Activated T-cell treated with anti-CD3 and anti-CD28 coated beads for 48 hours (primary cell): ENCODE data around the gene SDC1.

Experiments
- DNase-seq: peaks from one replicate; pipeline ENCODE4 v3.0.0-alpha.2; 2020; ENCODE audit warnings: low read depth

Gene SDC1

DNA sequence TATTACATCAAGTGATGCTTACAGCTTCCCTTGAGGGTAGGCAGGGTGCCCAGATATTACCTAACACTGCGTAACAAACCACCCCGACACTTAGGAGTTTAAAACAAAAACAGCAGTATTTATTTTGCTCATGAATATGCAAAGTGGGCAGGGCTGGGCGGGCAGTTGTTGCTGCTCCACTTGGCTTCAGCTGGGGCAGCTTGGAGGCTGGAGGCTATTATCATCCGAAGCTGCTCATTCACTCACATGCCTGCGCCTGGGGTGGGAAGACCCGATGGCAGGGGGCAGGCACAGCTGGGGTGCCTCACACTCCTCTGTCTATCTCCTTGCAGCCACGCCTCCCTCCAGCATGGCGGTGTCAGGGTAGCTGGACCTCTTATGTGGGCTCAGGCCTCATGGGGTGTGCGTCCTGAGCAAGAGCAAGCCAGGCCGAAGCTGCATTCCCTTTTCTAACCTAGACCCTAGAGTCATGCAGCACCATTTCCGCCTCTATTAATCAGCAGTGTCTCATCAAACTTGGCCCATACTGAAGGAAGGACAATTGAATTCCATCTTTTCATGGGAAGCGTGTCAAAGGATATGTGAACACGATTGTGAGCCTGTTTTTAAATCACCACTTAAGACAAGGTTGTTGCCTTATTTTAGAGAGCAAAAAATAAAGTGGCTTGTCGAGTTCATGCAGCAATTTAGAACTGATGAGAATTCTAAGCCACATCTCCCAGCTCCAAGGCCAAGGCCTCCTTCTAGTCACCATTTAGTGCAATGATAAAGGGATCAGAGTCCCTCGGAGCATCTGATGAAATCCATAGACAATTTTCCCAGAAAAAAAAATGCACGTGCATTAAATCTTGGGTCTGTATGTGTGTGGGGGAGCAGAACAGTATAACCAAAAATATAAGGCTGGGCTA is 54.9 kb downstream of the SDC1 start:
- no peak for DNase-seq

GRCh38 chr2:20168727-20169696 is 55.9 kb downstream of the SDC1 start:
- no peak for DNase-seq

DNA sequence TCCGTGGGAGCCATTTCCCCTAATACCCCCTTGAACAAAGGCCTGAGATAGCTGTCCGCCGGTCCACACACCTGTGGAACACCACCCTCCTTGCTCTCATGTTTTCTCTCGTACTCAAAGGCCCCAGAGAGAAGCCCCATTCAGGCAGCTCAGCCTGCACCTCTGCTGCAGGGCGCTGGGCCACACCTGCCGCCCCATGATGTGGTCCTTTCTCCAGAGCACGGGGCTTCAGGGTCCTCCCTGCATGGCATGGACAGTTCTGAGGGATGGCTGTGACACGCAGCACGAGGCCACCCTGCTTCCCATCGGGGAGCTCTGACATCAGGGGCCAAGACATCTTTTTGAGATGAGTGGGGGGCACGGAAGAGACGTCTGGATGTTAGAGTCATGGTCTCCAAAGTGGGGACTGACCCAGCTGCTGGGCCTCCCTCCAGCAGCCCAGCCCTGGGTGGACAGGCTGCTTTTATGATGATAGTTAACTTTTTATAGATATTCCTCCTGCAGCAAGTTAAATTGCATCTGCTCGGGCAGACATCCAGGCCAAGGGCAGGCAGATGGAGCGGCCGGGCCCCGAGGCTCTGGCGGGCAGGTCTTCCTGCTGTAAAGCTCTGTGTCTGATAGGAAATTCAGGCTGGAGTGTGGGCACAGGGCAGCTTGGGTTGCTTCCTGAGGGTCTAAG is 56.7 kb downstream of the SDC1 start:
- no peak for DNase-seq

- no peak for DNase-seq
Observed at GRCh38 chr2:20167356-20167755, 57.6 kb downstream of the SDC1 start.

DNA sequence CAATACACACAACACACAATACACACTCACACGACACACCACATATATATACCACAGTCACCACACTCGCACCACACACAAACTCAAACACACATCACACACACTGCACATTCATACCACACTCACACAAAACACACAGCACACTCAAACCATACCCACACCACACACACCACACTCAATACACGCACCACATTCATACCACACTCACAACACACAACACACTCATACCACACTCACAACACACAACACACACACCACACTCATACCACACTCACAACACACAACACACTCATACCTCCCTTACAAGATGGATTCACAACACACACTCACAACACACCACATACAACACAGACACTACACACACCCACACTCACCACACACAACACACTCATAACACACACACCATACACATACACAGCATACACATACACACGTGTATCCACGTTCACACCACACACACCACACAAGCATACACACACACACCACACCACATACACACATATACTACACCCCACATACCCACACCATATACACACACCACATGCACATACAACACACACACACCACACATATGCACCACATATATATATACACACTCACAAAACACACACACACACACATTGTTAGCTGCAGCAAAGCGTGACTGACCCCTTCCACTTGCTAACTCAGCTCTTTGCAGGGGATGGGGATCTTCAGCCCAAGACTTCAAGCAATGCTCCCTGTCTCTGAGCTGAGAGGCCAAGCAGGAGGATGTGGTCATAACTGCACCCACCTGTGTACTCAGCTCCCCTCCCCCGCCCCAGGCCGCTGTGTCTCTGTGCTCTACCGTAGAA is 59.0 kb downstream of the SDC1 start:
- no peak for DNase-seq

DNA sequence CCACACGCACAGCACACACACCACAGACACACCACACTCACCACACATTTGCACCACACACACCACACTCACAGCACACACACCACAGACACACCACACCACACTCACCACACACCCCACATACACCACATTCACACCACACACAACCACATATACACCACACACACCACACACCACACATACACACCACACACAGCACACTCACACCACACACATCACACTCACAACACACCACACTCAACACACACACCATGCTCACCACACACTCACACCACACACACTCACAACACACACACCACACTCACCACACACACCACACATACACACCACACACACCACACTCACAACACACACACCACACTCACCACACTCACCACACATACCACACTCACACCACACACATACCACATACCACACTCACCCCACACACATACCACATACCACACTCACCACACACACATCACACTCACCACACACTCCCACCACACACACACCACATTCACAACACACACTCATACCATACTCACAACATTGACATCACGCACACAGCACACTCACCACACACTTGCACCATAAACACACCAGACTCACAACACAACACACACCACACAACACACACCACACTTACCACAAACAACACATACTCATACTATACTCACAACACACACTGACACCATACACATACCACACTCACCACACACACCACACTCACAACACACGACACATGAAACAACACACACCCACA is 60.0 kb downstream of the SDC1 start:
- DNase-seq: no peak

- DNase-seq: no peak
Observed at GRCh38 chr2:20164061-20164733, 60.7 kb downstream of the SDC1 start.

DNA sequence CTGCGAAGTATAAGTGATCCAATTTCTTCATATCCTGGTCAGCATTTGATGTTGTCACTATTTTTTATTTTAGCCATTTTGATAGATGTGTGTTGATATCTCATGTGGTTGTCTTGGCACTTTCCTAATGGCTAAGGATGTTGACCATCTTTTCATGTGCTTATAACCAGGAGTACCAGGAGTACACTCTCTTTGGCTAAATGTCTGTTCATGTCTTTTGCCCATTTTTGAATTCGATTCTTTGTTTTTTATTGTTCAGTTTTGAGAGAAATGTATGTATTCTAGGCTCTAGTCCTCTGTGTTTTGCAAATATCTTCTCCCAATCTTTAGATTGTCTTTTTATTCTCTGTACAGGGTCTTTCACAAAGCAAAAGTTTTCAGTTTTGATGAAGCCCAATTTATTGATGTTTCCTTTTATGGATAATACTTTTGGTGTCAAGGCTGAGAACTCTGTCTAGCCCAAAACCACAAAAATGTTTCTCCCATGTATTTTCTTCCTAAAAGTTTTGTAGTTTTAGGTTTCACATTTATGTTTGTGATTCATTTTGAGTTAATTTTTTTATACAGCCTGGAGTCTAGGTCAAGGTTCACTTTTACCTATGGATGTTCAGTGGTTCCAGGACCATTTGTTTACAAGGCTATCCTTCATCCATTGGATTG is 65.4 kb downstream of the SDC1 start:
- no peak for DNase-seq

GRCh38 chr2:20157193-20157891 is 67.6 kb downstream of the SDC1 start:
- no peak for DNase-seq

DNA sequence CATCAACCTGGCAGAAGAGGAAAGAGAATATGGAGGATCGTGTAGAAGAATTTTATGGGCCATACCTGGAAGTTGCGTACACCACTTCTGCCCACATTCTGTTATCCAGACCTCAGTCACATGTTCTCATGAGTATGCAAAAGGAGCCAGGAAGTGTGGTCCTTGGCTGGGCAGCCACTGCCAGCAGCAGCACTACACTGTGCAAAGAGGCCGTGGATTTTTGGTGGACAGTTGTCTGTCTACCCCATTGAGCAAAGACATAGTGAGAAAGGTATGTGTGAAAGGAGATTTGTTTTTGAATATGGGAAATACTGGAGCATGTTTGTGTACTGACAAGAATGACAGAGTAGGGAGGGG is 68.1 kb downstream of the SDC1 start:
- DNase-seq: no peak

DNA sequence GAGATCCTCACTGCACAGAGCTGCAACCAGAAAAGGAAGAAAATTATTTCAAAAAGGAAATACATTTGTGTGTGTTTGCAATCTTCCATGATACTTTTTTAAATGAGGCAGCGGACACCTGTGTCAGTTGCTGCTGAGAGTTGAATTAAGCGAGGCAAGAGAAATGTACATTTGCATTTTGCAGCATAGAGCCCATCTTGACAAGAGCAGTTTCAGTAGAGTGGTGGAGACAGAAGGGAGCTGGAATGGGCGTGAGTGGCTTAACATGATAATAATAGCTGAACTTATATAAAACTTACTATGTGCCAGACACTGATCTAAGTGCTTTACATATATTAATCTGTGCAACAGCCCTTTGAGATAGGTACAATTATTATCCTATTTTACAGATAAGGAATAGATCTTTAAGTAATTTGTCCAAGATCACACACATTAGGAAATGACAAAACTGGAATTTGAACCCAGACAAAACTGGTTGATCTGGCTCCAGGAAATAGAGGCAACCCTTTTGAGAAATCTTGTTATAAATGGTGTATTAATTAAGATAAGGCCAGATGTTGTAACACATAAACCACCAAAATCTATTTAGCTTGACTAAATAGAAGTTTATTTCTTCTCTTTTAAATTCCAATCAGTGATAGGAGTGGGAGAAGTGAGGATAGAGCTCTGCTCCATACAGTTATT is 68.7 kb downstream of the SDC1 start:
- DNase-seq: no peak

GRCh38 chr2:20153131-20153851 is 71.6 kb downstream of the SDC1 start:
- DNase-seq: no peak

GRCh38 chr2:20150806-20151571 is 73.9 kb downstream of the SDC1 start:
- no peak for DNase-seq
